ENCODE measurements around the gene FBXW11.
"Not testable (repeated sequence)": the region's sequence is repeated elsewhere in the genome, so short reads cannot be mapped to it uniquely, and the experiment has no call there.

The FBXW11 gene

GRCh38 chr5:172006321-172007174, at the start of gene FBXW11:
TSS of gene FBXW11 (minus strand) at chr5:172006638. CDS start at chr5:172006502, 136 bp downstream.
- peak; percentile 94 for DNase-seq

GRCh38 chr5:172055996-172056395, 49.6 kb upstream of the FBXW11 start:
- DNase-seq: no peak

- DNase-seq: no peak
Observed at GRCh38 chr5:172055421-172055820, 49.0 kb upstream of the FBXW11 start.

- DNase-seq: no peak
Observed at GRCh38 chr5:172054611-172055153, 48.2 kb upstream of the FBXW11 start.

- DNase-seq: no peak
Observed at GRCh38 chr5:172052450-172053236, 46.2 kb upstream of the FBXW11 start.

- DNase-seq: no peak
Observed at GRCh38 chr5:172051643-172052339, 45.4 kb upstream of the FBXW11 start.

GRCh38 chr5:172050080-172050479, 43.6 kb upstream of the FBXW11 start:
- DNase-seq: no peak

GRCh38 chr5:172049226-172049796, 42.9 kb upstream of the FBXW11 start:
- no peak for DNase-seq

- DNase-seq: no peak
Observed at GRCh38 chr5:172048539-172049101, 42.2 kb upstream of the FBXW11 start.

GRCh38 chr5:172048170-172048422, 41.7 kb upstream of the FBXW11 start:
- no peak for DNase-seq

GRCh38 chr5:172046593-172046992, 40.2 kb upstream of the FBXW11 start:
- no peak for DNase-seq

GRCh38 chr5:172045315-172045632, 38.8 kb upstream of the FBXW11 start:
- no peak for DNase-seq

- DNase-seq: no peak
Observed at GRCh38 chr5:172044631-172045314, 38.3 kb upstream of the FBXW11 start.

GRCh38 chr5:172043865-172044264, 37.4 kb upstream of the FBXW11 start:
- no peak for DNase-seq

GRCh38 chr5:172042183-172042582, 35.7 kb upstream of the FBXW11 start:
- no peak for DNase-seq

- DNase-seq: no peak
Observed at GRCh38 chr5:172038167-172038566, 31.7 kb upstream of the FBXW11 start.

GRCh38 chr5:172035049-172035448, 28.6 kb upstream of the FBXW11 start:
- no peak for DNase-seq

GRCh38 chr5:172031894-172032461, 25.5 kb upstream of the FBXW11 start:
- no peak for DNase-seq

GRCh38 chr5:172029876-172030275, 23.4 kb upstream of the FBXW11 start:
- no peak for DNase-seq

GRCh38 chr5:172028167-172028566, 21.7 kb upstream of the FBXW11 start:
- DNase-seq: no peak

GRCh38 chr5:172020110-172020786, 13.8 kb upstream of the FBXW11 start:
- DNase-seq: not testable (repeated sequence)
